Chondrocyte (in vitro differentiated cells): Measurements from ENCODE around the gene CALCB. TPM values are rescaled to one million over a fixed set of nuclear protein-coding genes. Genes with fewer than 3 reads are reported as not detected.
"Not testable (repeated sequence)": the region's sequence is repeated elsewhere in the genome, so short reads cannot be mapped to it uniquely, and the experiment has no call there.

Source experiments
- DNase-seq: peaks from one replicate; pipeline ENCODE4 v3.0.0; 2021; ENCODE audit warnings: mixed read lengths, low spot score
- H3K27ac Mint-ChIP-seq: one replicate; pipeline ENCODE4 v1.8.0; 2021; ENCODE audit warnings: mild to moderate bottlenecking, moderate library complexity, mixed read lengths; ENCODE audit not compliant: unreplicated experiment
- H3K27me3 Mint-ChIP-seq: 2 replicates; pipeline ENCODE4 v1.8.0; 2021; ENCODE audit warnings: low read depth, mixed read lengths
- H3K36me3 Mint-ChIP-seq: 2 replicates; pipeline ENCODE4 v1.8.0; 2021; ENCODE audit warnings: low read depth, mixed read lengths
- H3K4me1 Mint-ChIP-seq: 2 replicates; pipeline ENCODE4 v1.8.0; 2021; ENCODE audit warnings: low read depth, mild to moderate bottlenecking, mixed read lengths
- H3K4me3 Mint-ChIP-seq: one replicate; pipeline ENCODE4 v1.8.0; 2021; ENCODE audit warnings: mild to moderate bottlenecking, moderate library complexity, mixed read lengths; ENCODE audit not compliant: unreplicated experiment
- H3K9me3 Mint-ChIP-seq: 2 replicates; pipeline ENCODE4 v1.8.0; 2021; ENCODE audit warnings: low read depth, mixed read lengths
- long read RNA-seq: library from polyadenylated mRNA; stranded (forward); transcript quantifications from one replicate; pipeline ENCODE4 v2.0.0, GENCODE V29; 2021
- total RNA-seq: library from RNA; stranded (reverse); gene quantifications from 3 replicates; pipeline ENCODE4 v1.2.1, GENCODE V29; 2021
- TF ChIP-seq, protein P1 (sequence below): fragments of 200-600 bp; sonication (generic); IDR thresholded peaks from 2 replicates; pipeline ENCODE4 v1.5.0; 2021; ENCODE audit warnings: antibody characterized with exemption, mild to moderate bottlenecking, moderate library complexity

The CALCB gene, protein sequence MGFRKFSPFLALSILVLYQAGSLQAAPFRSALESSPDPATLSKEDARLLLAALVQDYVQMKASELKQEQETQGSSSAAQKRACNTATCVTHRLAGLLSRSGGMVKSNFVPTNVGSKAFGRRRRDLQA
- total RNA-seq, result not detected in 3 replicates
- long read RNA-seq, result 0 reads

DNA sequence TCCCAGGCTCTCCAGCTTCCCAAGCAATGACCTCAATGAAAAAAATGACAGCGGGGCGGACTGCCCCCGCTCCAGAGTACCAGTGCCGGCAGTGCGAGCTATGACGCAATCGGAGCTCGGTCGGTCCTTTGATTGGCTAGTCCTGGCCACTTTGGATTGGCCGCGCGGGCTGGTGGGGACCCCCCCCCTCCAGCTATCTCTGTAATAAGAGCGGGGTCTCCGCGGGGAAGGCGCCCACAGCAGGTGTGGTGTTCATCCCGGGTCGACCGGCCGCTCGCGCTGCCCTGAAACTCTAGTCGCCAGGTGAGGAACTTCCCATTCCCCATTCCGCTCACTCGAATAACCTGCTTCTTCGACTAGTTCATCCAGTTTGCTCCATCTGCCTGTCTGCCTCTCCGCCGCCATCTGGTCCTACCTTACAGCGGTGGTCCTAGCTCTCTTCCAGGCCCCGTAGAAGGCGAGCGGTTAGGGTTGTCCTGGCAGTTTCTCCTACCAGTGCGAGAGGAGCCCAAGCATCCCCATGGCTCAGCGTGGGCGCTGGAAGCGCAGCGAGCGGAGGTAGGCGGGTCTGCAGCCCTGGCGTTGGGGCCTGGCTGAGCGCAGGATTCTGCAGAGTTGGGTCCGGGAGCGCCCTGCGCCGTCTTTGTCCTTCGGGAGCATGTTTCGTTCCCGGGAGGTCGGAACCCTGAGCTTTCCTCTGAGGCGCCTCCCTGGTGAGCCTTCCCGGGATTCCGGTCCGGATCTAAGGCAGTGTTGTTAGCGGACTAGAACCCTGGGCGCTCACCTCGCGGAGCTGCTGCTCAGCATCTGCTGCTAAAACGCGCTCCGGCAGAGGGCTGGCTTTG lies at the start of gene CALCB:
CALCB (plus strand) TSS at position 233 of the 845 bp plus-strand sequence. CDS start 1,126 bp downstream, outside the sequence.
- peaks cover 19% of the 10 kb centered on the region for H3K27me3 Mint-ChIP-seq
- H3K27ac Mint-ChIP-seq, result no peak within 1 kb of the TSS
- H3K4me3 Mint-ChIP-seq, result no peak within 1 kb of the TSS
- H3K4me1 Mint-ChIP-seq, result no peaks in the 10 kb centered on the region
- H3K9me3 Mint-ChIP-seq, result peaks cover 16% of the 10 kb centered on the region
- no peak for DNase-seq
- TF ChIP-seq, protein P1, sequence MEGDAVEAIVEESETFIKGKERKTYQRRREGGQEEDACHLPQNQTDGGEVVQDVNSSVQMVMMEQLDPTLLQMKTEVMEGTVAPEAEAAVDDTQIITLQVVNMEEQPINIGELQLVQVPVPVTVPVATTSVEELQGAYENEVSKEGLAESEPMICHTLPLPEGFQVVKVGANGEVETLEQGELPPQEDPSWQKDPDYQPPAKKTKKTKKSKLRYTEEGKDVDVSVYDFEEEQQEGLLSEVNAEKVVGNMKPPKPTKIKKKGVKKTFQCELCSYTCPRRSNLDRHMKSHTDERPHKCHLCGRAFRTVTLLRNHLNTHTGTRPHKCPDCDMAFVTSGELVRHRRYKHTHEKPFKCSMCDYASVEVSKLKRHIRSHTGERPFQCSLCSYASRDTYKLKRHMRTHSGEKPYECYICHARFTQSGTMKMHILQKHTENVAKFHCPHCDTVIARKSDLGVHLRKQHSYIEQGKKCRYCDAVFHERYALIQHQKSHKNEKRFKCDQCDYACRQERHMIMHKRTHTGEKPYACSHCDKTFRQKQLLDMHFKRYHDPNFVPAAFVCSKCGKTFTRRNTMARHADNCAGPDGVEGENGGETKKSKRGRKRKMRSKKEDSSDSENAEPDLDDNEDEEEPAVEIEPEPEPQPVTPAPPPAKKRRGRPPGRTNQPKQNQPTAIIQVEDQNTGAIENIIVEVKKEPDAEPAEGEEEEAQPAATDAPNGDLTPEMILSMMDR, result no peak
- H3K36me3 Mint-ChIP-seq, result peaks cover 1% of the 10 kb centered on the region

DNA sequence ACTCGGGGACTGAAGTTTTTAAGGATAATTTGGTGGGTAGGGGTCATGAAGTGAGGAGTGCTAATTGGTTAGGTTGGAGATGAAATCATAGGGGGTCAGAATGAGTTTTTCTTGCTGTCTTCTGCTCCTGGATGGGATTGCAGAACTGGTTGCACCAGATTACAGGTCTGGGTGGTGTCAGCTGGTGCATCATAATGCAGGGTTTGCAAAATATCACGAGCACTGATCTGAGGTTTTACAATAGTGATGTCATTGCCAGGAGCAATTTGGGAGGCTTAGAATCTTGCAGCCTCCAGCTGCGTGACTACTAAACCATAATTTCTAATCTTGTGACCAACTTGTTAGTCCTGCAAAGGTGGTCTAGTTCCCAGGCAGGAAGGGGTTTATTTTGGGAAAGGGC lies 46.4 kb upstream of the CALCB start:
- H3K36me3 Mint-ChIP-seq, result no peaks in the 10 kb centered on the region
- TF ChIP-seq, protein P1, result no peak
- no peaks in the 10 kb centered on the region for H3K4me1 Mint-ChIP-seq
- H3K4me3 Mint-ChIP-seq, result no peak overlapping the region
- peaks cover 4% of the 10 kb centered on the region for H3K9me3 Mint-ChIP-seq
- DNase-seq, result no peak
- H3K27ac Mint-ChIP-seq, result no peak overlapping the region
- H3K27me3 Mint-ChIP-seq, result peaks cover 6% of the 10 kb centered on the region

DNA sequence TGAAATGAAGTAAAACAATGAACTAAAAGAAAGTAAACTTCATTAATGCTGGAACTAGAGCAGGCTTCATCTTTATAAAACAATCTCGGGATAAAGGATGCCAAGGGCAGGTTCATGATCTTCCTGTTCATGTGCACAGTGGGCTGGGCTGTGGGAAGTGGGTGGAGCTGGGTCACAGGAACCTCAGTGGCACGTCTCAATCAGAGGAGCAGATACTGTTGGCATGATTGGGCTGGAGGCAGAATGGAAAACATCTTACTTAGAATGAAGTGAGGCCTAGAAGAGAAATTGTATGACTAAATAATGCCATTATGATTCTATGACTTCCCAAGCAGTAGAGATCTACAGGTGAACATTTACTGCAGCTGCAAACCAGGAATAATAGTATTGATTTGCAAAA lies 45.4 kb upstream of the CALCB start:
- Mint-ChIP-seq H3K36me3 (no peaks in the 10 kb centered on the region), H3K4me1 (no peaks in the 10 kb centered on the region), H3K9me3 (peaks cover 3% of the 10 kb centered on the region), H3K27me3 (peaks cover 6% of the 10 kb centered on the region), H3K27ac (no peak overlapping the region), H3K4me3 (no peak overlapping the region)
- no peak for DNase-seq
- TF ChIP-seq, protein P1, result no peak

DNA sequence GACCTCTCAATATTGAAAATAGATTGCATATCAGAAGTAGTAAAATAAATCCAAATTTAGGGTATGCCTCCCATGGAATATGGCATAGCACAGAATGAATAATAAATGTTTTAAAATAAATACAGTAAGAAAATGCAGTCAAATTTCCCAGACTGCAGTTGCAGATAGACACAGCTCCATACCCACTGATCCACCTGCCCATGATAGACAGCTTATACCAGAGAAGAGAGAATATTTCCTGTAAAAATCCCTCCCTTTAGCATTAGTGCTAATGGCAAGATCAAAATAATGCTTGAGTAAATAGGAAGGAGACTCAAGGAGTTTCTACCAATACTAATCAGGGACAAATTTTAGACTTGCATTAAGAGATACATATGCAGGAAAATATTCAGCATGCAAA lies 45.0 kb upstream of the CALCB start:
- TF ChIP-seq, protein P1, result no peak
- H3K27ac Mint-ChIP-seq, result no peak overlapping the region
- H3K36me3 Mint-ChIP-seq, result no peaks in the 10 kb centered on the region
- H3K4me3 Mint-ChIP-seq, result no peak overlapping the region
- no peaks in the 10 kb centered on the region for H3K4me1 Mint-ChIP-seq
- H3K9me3 Mint-ChIP-seq, result peaks cover 3% of the 10 kb centered on the region
- peaks cover 10% of the 10 kb centered on the region for H3K27me3 Mint-ChIP-seq
- no peak for DNase-seq

DNA sequence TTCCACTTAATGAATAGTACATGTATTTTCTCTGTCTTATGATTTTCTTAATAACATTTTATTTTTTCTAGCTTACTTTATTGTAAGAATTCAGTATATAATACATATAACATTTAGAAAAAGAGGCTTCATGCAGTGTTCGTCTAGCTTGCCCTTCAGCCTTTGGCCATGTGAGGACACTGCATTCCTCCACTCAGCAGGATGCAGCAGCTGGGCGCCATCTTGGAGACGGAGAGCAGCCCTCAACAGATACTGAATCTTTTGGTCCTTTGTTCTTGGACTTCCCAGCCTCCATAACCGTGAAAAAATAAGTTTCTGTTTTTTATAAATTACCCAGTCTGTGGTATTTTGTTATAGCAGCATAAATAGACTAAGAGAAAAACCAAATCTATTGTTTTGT lies 41.4 kb upstream of the CALCB start:
- H3K36me3 Mint-ChIP-seq, H3K4me3 Mint-ChIP-seq, H3K27ac Mint-ChIP-seq, DNase-seq, H3K9me3 Mint-ChIP-seq, H3K4me1 Mint-ChIP-seq: not testable (repeated sequence)
- peaks cover 12% of the 10 kb centered on the region for H3K27me3 Mint-ChIP-seq
